H9 (cell line): ENCODE data around the gene UMAD1. TPM values are rescaled to one million over a fixed set of nuclear protein-coding genes. Genes with fewer than 3 reads are reported as not detected.

Source experiments
- DNase-seq: peaks from one replicate; pipeline ENCODE4 v3.0.0-alpha.2; 2017
- H2AFZ ChIP-seq: one replicate; pipeline ENCODE4 v1.6.1; 2013; ENCODE audit warnings: mild to moderate bottlenecking, low read length, control low read depth, moderate library complexity
- H2AK5ac ChIP-seq: 2 replicates; pipeline ENCODE4 v1.6.1; 2013; ENCODE audit warnings: low read length, control low read depth, mixed read lengths; ENCODE audit not compliant: insufficient read length
- H2BK120ac ChIP-seq: one replicate; pipeline ENCODE4 v1.6.1; 2013; ENCODE audit warnings: low read depth, mild to moderate bottlenecking, low read length, control low read depth, inconsistent platforms; ENCODE audit not compliant: poor library complexity, severe bottlenecking
- H2BK12ac ChIP-seq: 2 replicates; pipeline ENCODE4 v1.6.1; 2013; ENCODE audit warnings: low read length, control low read depth, mixed read lengths, low read depth; ENCODE audit not compliant: insufficient read length
- H2BK15ac ChIP-seq: 2 replicates; pipeline ENCODE4 v1.6.1; 2013; ENCODE audit warnings: low read depth, low read length, control low read depth
- H2BK20ac ChIP-seq: one replicate; pipeline ENCODE4 v1.6.1; 2013; ENCODE audit warnings: low read depth, mild to moderate bottlenecking, low read length, control low read depth, inconsistent platforms; ENCODE audit not compliant: poor library complexity, severe bottlenecking
- H2BK5ac ChIP-seq: 2 replicates; pipeline ENCODE4 v1.6.1; 2013; ENCODE audit warnings: low read length, control low read depth, mixed read lengths; ENCODE audit not compliant: insufficient read length
- H3K14ac ChIP-seq: 2 replicates; pipeline ENCODE4 v1.6.1; 2013; ENCODE audit warnings: low read length, control low read depth; ENCODE audit not compliant: insufficient read depth
- H3K18ac ChIP-seq: 2 replicates; pipeline ENCODE4 v1.6.1; 2013; ENCODE audit warnings: low read depth, mild to moderate bottlenecking, mixed read lengths, low read length, control low read depth; ENCODE audit not compliant: insufficient read length
- H3K23ac ChIP-seq: 2 replicates; pipeline ENCODE4 v1.6.1; 2013; ENCODE audit warnings: low read length, control low read depth, mixed read lengths, low read depth; ENCODE audit not compliant: insufficient read length
- H3K23me2 ChIP-seq: 2 replicates; pipeline ENCODE4 v1.6.1; 2013; ENCODE audit warnings: low read depth, mild to moderate bottlenecking, mixed read lengths, low read length, control low read depth; ENCODE audit not compliant: insufficient read length, poor library complexity, severe bottlenecking
- H3K27ac ChIP-seq: 2 replicates; pipeline ENCODE4 v1.5.1; 2013; ENCODE audit warnings: low read length, control low read depth, mixed read lengths, low read depth; ENCODE audit not compliant: insufficient read length
- H3K27me3 ChIP-seq: 2 replicates; pipeline ENCODE4 v1.6.1; 2013; ENCODE audit warnings: low read length, control low read depth, inconsistent platforms; ENCODE audit not compliant: insufficient read depth
- H3K4ac ChIP-seq: 2 replicates; pipeline ENCODE4 v1.6.1; 2013; ENCODE audit warnings: low read depth, mild to moderate bottlenecking, control low read depth, inconsistent platforms, low read length, moderate library complexity
- H3K4me1 ChIP-seq: 2 replicates; pipeline ENCODE4 v1.6.1; 2013; ENCODE audit warnings: low read length, control low read depth, inconsistent platforms; ENCODE audit not compliant: insufficient read depth
- H3K4me2 ChIP-seq: 2 replicates; pipeline ENCODE4 v1.6.1; 2013; ENCODE audit warnings: low read length, control low read depth, mixed read lengths; ENCODE audit not compliant: insufficient read length, insufficient read depth
- H3K56ac ChIP-seq: 2 replicates; pipeline ENCODE4 v1.6.1; 2013; ENCODE audit warnings: low read depth, mild to moderate bottlenecking, mixed read lengths, low read length, control low read depth; ENCODE audit not compliant: insufficient read length
- H3K79me1 ChIP-seq: 2 replicates; pipeline ENCODE4 v1.6.1; 2013; ENCODE audit warnings: low read depth, mild to moderate bottlenecking, moderate library complexity, low read length, control low read depth, inconsistent platforms; ENCODE audit not compliant: insufficient read depth, poor library complexity, severe bottlenecking
- H3K79me2 ChIP-seq: 2 replicates; pipeline ENCODE4 v1.6.1; 2013; ENCODE audit warnings: low read length, control low read depth, inconsistent platforms; ENCODE audit not compliant: insufficient read depth
- H3K9ac ChIP-seq: 2 replicates; pipeline ENCODE4 v1.6.1; 2013; ENCODE audit warnings: low read length, control low read depth, mixed read lengths; ENCODE audit not compliant: insufficient read length; ENCODE audit errors: extremely low read depth
- H3K9me3 ChIP-seq: one replicate; pipeline ENCODE4 v1.6.1; 2013; ENCODE audit warnings: low read depth, low read length, inconsistent platforms; ENCODE audit not compliant: control insufficient read depth
- H3T11ph ChIP-seq: one replicate; pipeline ENCODE4 v1.6.1; 2013; ENCODE audit warnings: mild to moderate bottlenecking, low read length, control low read depth, inconsistent platforms
- H4K20me1 ChIP-seq: one replicate; pipeline ENCODE4 v1.6.1; 2013; ENCODE audit not compliant: control insufficient read depth, insufficient read length, insufficient read depth
- H4K5ac ChIP-seq: 2 replicates; pipeline ENCODE4 v1.6.1; 2013; ENCODE audit warnings: low read depth, mild to moderate bottlenecking, mixed read lengths, low read length, control low read depth; ENCODE audit not compliant: insufficient read length
- H4K8ac ChIP-seq: replicated peaks from 2 replicates; pipeline ENCODE4 v1.6.1; 2013; ENCODE audit warnings: low read length, control low read depth, mixed read lengths, low read depth; ENCODE audit not compliant: insufficient read length
- H4K91ac ChIP-seq: 2 replicates; pipeline ENCODE4 v1.6.1; 2013; ENCODE audit warnings: low read depth, mild to moderate bottlenecking, moderate library complexity, mixed read lengths, low read length, control low read depth; ENCODE audit not compliant: insufficient read length
- H3K27ac Mint-ChIP-seq, 3 experiments: 2 replicates in 2 of 3; 3 replicates in 1 of 3; pipeline ENCODE4 v1.8.0; 2020 to 2021; ENCODE audit warnings: mixed read lengths in 3 of 3, mild to moderate bottlenecking in 1 of 3, moderate library complexity in 1 of 3
- H3K27me3 Mint-ChIP-seq: 2 replicates; pipeline ENCODE4 v1.8.0; 2021; ENCODE audit warnings: low read depth, mild to moderate bottlenecking, moderate library complexity, mixed read lengths
- H3K36me3 Mint-ChIP-seq, 3 experiments: 2 replicates in 2 of 3; 3 replicates in 1 of 3; pipeline ENCODE4 v1.8.0; 2020 to 2021; ENCODE audit warnings: low read depth in 3 of 3, mixed read lengths in 3 of 3; ENCODE audit not compliant: insufficient read depth in 1 of 3
- H3K4me1 Mint-ChIP-seq, 2 experiments: 2 replicates each; pipeline ENCODE4 v1.8.0; 2020; ENCODE audit warnings: mixed read lengths in 2 of 2
- H3K4me3 Mint-ChIP-seq, 2 experiments: 2 replicates in 1 of 2; 3 replicates in 1 of 2; pipeline ENCODE4 v1.8.0; 2020 to 2021; ENCODE audit warnings: mild to moderate bottlenecking in 2 of 2, mixed read lengths in 2 of 2, moderate library complexity in 1 of 2
- H3K9me3 Mint-ChIP-seq, 2 experiments: 2 replicates in 1 of 2; 3 replicates in 1 of 2; pipeline ENCODE4 v1.8.0; 2020; ENCODE audit warnings: mild to moderate bottlenecking in 2 of 2, mixed read lengths in 2 of 2, moderate library complexity in 1 of 2
- WGBS: extraction: QIAGEN DNeasy Blood & Tissue Kit; methylation state at CpG from one replicate; pipeline ENCODE4 v1.1.7; 2013; ENCODE audit warnings: missing lambda C conversion rate, low lambda C conversion rate, mixed read lengths; ENCODE audit not compliant: insufficient read length; ENCODE audit errors: extremely low coverage; 5-methylcytosine and 5-hydroxymethylcytosine counted together
- total RNA-seq: library from RNA; stranded (reverse); gene quantifications from 2 replicates; pipeline ENCODE4 v1.2.1, GENCODE V29; 2021
- TF ChIP-seq, protein P1 (sequence below): fragments of 200-600 bp; sonication (generic); conservative IDR thresholded peaks from 3 replicates; pipeline ENCODE4 v1.8.0; 2021; ENCODE audit warnings: antibody characterized with exemption, mild to moderate bottlenecking

The UMAD1 gene
- total RNA-seq, 1 experiment from 2014 or later: 8.9 TPM

DNA sequence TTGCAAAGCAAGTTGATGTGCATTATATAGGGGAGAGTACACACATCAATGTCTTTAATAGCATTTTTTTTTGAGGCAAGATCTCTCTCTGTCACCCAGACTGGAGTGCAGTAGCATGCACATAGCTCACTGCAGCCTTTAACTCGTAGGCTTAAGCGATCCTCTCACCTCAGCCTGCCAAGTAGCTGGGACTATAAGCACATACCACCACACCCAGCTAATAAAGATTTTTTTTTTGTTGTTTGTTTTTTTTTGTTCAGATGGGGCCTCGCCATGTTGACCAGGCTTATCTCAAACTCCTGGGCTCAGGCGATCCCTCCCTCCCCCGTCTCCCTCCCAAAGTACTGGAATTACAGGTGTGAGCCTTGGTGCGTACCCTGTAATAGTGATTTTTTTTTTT, 1.5 kb downstream of the UMAD1 start:
- Histone ChIP-seq H3K4me1 (peaks cover 2% of the 10 kb centered on the region; the same call in 1 of the 2 replicates), H3K56ac (no peak overlapping the region), H2BK20ac (no peak overlapping the region), H3K27ac (no peak overlapping the region), H3K79me2 (no peaks in the 10 kb centered on the region; the same call in 1 of the 2 replicates), H3K79me1 (peaks cover 3% of the 10 kb centered on the region), H4K20me1 (no peaks in the 10 kb centered on the region), H4K8ac (no peak overlapping the region), H4K5ac (no peak overlapping the region), H3K4ac (no peak overlapping the region), H2BK5ac (no peak overlapping the region), H3T11ph (no peak overlapping the region), H3K14ac (no peak overlapping the region), H4K91ac (no peak overlapping the region), H2BK12ac (no peak overlapping the region), H2AK5ac (no peak overlapping the region), H2BK15ac (no peak overlapping the region), H3K23ac (no peak overlapping the region), H3K27me3 (no peaks in the 10 kb centered on the region), H3K4me2 (peak overlapping the region; percentile 66), H3K18ac (no peak overlapping the region), H2AFZ (no peak overlapping the region), H3K9me3 (no peaks in the 10 kb centered on the region), H3K23me2 (peaks cover 13% of the 10 kb centered on the region), H2BK120ac (no peak overlapping the region), H3K9ac (no peak overlapping the region)
- Mint-ChIP-seq H3K4me3 (peak overlapping the region; percentile 96 to 99), H3K27ac (peak overlapping the region in 1 of 3 experiments; percentile 99; a peak in 2 of 7 replicates), H3K4me1 (peaks cover 20 to 27% of the 10 kb centered on the region in 2 experiments), H3K36me3 (peaks cover 5 to 21% (median 14%) of the 10 kb centered on the region in 3 experiments), H3K27me3 (no peaks in the 10 kb centered on the region), H3K9me3 (peaks cover 0 to 9% of the 10 kb centered on the region in 2 experiments; a peak in 4 of 5 replicates)
- DNase-seq: no peak
- TF ChIP-seq, protein P1, sequence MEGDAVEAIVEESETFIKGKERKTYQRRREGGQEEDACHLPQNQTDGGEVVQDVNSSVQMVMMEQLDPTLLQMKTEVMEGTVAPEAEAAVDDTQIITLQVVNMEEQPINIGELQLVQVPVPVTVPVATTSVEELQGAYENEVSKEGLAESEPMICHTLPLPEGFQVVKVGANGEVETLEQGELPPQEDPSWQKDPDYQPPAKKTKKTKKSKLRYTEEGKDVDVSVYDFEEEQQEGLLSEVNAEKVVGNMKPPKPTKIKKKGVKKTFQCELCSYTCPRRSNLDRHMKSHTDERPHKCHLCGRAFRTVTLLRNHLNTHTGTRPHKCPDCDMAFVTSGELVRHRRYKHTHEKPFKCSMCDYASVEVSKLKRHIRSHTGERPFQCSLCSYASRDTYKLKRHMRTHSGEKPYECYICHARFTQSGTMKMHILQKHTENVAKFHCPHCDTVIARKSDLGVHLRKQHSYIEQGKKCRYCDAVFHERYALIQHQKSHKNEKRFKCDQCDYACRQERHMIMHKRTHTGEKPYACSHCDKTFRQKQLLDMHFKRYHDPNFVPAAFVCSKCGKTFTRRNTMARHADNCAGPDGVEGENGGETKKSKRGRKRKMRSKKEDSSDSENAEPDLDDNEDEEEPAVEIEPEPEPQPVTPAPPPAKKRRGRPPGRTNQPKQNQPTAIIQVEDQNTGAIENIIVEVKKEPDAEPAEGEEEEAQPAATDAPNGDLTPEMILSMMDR: no peak
- WGBS: no CpG with 5 or more reads among the region's 6 CpGs
